Activated CD8-positive, alpha-beta memory T cell treated with anti-CD3 and anti-CD28 coated beads, Interleukin-2, amount 50 U/mL, for 24 hours (primary cell): ENCODE results near the gene PSTPIP2.
"Not testable (repeated sequence)": the region's sequence is repeated elsewhere in the genome, so short reads cannot be mapped to it uniquely, and the experiment has no call there.

Source experiments
- DNase-seq: peaks from one replicate; pipeline ENCODE4 v3.0.0-alpha.2; 2020; ENCODE audit errors: extremely low read depth

PSTPIP2 gene

DNA sequence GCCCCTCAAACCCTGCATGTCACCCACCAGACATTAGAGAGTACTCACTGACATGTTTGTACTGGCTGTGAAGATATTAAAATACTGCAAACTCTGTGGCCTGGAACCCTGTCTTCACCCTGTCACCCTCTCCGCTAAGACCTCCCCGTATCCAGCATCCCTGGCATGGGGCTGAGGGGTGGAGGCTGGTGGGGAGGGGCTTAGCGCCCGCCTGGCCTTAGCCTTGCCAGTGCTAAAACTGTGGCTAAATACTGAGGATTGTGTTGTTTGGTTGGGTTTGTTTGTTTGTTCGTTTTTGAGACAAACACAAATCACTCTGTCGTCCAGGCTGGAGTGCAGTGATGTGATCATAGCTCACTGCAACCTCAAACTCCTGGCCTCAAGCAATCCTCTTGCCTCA lies 1.8 kb downstream of the PSTPIP2 start:
- DNase-seq: no peak

DNA sequence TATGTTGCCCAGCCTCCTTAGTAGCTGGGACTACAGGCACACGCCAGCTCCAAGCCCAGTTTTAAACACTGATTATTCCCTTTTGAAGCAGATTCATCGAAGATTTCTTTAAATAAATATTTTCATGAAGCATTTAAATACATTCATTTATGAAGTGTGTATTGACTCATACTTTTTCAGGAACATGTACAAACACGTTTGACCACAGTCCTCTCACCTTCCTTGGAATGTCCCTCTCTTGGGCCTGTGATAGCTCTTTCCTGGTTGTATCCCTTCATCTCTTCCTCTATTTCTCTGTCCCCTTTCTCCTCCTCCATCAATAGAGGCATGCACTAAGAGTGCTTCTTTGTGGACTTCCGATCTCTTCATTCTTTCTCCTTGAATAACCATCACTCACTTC lies 2.5 kb downstream of the PSTPIP2 start:
- DNase-seq: no peak

DNA sequence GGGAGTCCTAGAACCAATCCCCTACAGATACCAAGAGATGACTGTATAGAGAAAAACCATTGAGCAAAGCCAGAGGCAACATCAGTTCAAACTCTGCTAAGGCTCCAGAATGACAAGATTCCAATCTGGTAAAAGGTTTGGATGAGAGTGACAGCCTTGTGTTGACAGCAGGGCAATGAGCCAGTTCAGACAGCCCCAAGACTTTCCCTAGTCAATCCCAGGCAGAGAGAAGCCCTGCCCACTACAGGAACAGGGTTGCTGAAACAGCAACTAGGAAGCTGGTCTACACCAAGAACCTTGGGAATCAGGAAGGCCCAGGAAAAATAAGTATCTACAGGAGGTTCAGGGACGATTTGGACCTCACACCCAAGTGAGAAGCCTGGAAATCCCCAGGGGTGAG lies 3.3 kb downstream of the PSTPIP2 start:
- no peak for DNase-seq

DNA sequence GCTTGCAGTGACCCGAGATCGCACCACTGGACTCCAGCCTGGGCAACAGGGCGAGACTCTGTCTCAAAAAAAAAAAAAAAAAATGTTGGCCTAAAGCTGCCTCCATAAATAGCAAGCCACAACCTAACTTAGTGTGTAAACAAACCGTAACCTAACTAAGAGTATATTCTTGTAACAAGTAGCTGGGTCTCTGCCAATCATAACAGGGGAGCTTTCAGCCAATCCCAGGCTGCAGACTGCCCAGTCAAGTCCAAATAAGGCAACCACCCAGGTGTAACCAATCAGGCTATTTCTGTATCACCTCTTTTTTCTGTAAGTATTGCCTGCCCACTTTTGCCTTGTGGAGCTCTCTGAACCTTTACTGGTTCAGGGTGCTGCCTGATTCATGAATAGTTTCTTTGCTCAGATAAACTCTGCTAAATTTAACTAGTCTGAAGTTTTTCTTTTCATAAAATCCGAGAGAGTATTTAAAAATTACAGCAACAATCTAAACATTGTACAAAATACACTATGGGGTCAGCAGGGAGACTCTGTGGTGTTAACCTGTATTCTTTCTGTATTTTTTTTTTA lies 4.5 kb downstream of the PSTPIP2 start:
- DNase-seq: no peak

DNA sequence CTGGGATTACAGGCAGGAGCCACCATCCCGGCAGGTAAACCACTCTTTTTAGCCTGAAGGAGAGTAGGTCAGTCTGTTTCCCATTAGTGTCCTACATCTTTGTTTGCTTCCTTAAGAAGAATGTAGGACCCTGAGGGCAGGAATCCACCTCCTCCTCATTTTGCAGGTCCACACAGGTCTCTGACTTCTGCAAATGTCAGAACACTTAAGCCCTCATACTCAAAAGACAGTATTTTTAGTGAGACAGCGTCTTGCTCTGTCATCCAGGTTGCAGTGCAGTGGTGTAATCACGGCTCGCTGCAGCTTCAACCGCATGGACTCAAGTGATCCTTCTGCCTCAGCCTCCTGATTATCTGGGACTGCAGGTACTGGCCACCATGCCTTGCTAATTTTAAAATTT lies 9.3 kb downstream of the PSTPIP2 start:
- no peak for DNase-seq

DNA sequence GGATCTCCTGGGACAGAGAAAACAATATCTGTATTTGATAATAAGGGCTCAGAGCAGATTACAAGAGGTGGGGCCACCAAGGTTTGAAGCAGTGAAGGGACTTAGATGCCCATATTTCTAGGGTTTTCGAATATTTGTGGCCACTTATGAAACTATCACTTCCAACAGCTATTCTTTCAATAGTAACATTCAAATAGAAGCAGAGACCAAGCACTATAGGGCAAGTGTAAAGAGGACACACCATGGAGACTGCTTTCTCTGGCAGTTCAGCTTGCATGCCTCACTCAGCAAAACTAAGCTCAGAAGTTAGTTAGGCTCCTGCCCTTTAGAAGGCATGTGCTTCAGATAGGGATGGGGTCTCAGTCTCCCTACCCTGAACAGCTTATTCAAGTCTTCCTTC lies 10.3 kb downstream of the PSTPIP2 start:
- DNase-seq: no peak

DNA sequence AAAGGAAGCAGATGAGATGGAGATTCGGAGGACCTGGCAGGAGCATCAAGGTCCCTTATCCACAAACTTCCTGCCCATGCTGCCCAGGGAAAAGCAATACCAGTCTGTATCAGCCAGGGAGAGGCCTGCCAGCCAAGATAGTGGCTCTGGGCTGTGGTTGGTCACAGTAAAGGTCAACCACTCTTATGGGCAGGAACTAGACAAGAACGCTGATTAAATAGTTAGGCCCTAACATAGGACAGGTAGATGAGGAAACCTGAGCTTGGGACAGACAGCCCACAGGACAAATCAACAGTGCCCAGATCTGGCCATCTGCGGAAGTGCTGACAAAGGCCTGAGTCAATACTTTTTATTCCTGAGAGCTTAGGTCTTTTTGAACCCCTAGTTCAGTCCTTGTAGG lies 10.7 kb downstream of the PSTPIP2 start:
- no peak for DNase-seq

DNA sequence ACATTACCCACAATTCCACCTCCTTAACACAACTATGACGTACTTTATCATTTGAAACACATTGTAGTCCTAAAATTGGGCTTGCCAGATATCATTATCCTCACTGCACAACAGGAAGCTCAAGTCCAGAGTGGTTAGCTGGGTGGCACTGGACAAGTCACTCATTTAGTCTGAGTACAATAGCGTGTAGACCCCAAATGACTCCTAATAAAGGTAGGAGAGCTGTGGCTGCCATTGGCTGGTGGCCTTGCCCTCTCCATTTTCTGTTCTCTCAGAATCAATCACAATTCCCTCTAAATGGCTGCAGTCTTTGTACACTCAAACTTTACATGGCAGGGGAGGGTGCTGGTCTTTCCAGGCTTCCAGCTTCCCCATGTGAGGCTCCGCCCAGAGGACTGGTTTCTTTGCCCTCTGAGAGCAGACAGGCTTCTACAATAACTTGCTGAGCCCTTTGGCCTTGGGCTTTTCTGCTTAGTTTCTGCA lies 11.7 kb downstream of the PSTPIP2 start:
- no peak for DNase-seq

DNA sequence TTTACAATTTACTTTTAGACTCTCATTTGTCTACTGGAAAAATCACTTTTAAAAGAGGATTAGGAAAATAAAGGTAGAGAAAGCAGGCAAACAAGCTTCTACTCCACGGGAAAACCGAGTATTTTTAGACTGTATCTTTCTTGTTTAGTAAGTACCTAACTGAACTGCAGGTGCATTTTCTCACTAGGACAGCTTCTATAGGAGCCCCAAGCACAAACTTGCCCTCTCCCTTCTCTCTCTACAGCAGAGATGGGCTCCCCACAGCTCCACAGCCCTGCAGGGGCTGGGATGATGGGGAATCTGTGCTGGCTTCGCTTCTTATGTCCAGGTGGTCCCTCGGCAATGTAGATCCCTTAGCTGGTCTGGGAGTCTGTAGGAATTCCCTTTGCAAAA lies 16.2 kb downstream of the PSTPIP2 start:
- no peak for DNase-seq

DNA sequence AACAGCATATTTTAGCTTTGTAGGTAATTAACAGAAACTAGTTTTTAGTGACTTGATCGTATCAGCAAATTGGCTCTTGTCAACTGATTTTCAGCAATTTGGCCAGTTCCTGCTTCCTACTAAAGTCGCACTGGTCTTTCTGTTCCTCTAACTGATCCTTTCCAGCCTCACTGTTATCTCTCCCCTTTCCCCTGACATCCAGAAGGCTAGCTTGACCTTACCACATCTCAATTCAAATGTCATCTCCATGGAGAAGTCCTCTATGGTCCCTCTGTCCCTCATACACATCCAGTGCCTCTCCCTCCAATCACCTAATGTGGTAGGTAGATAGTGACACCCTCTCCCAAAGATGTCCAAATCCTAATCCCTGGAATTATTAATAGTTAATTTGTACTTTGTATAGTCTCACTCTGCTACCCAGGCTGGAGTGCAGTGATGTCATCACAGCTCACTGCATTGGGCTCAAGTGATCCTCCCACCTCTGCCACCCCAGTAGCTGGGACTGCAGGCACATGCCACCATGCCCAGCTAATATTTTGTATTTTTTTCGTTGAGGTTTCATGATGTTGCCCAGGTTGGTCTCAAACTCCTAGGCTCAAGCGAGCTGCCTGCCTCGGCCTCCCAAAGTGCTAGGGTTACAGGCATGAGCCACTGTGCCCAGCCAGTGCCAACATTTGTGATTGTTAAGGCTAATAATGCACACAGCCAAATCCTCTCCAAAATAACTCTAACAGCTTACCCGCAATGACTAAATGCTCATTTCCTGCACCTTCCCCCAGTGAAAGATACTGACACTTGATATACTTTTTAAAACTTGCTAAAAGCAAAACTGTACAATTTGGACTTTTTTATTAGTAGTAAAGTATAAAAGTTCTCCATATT lies 16.9 kb downstream of the PSTPIP2 start:
- no peak for DNase-seq

DNA sequence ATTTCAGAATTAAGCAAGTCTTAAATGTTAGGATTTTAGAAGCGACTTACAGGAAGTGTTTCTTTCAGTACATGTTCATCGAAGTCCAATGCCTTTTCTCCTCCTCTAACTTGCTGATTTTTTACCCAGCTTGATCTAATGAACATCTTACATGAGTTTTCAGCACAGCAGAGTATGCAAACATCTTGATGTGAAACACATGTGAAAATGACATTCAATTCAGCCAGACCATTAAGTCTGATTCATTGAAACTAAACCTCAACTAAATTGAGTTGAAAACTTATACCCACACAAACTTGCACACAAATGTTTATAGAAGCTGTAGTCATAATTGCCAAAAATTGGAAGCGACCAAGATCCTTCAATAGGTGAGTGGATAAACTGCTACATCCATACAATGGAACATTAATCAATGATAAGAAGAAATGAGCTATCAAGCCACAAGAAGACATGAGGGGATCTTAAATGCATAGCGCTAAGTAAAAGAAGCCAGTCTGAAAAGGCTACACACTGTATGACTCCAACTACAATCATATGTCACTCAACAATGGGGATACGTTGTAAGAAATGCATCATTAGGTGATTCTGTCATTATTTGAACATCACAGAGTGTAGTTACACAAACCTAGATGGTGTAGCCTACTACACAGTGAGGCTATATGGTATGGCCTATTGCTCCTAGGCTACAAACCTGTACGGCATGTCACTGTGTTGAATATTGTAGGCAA lies 18.5 kb downstream of the PSTPIP2 start:
- DNase-seq: no peak

DNA sequence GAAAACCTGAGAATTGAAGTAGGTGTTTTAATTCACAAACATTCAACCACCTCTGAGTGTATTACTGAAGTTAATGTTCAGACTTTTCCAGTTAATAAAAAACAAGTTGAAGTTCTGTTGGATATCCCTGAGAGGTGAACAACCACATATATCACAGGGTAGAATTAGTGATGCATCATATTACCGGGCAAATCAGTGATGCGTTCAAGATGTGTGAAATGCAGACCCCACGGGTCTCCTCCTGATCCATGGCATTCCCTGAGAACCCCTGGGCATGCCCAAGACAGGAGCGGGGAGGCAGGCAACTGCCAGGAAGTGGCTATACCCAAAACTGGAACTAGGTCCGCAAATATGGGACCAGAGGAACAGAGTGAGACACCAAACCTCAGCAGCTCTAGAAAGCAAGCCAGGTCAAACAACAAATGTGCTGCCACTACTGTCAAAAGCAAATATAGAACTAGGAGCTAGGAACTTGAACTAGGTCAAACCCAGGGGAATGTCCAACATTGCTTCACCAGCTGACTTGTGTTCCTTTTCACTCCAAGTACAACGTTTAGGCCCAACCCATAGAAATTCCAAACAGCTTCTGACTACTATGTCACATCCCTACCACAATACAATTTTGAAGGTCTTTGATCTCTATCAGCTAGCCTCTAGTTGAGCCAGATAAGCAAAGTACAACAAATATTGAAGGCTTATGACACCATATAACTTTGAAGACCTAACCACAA lies 20.2 kb downstream of the PSTPIP2 start:
- DNase-seq: no peak

DNA sequence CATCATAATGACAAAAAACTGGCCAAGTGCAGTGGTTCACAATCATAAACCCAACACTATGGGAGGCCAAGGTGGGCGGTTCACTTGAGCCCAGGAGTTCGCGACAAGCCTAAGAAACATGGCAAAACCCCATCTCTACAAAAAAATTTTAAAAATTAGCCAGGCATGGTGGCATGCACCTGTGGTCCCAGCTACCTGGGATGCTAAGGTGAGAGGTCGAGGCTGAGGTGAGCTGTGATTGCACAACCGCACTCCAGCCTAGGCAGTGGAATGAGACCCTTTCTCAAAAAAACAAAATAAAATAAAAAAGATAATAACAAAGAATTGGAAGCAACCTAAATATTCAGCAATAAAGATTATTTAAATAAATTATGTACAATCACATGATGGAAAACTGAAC lies 21.8 kb downstream of the PSTPIP2 start:
- no peak for DNase-seq

DNA sequence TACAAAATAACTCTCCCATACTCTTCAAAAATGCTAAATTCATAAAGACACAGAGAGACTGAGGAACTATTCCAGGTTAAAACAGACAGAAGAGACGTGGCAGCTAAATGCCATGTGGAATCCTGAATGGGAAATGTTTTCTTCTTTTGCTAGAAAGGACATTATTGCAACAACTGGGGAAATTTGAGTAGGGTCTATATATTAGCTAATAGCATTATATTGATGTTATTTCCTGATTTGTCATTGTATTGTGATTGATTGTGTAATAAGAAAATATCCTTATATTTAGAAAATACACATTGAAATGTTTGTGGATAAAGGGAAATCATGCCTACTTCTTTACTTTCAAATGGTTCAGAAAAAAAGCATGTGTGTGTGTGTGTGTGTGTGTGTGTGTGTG lies 23.4 kb downstream of the PSTPIP2 start:
- DNase-seq: no peak

DNA sequence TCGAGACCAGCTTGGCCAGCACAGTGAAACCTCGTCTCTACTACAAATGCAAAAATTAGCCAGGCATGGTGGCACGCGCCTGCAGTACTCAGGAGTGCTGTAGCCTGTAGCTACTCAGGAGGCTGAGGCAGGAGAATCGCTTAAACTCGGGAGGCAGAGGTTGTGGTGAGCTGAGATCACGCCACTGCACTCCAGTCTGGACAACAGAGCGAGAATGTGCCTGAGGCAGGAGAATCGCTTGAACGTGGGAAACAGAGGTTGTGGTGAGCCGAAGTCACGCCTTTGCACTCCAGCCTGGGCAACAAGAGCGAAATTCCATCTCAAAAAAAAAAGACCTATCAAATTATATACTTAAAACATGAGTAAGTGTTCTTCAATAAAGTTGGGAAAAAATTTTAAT lies 24.7 kb downstream of the PSTPIP2 start:
- not testable (repeated sequence) for DNase-seq

DNA sequence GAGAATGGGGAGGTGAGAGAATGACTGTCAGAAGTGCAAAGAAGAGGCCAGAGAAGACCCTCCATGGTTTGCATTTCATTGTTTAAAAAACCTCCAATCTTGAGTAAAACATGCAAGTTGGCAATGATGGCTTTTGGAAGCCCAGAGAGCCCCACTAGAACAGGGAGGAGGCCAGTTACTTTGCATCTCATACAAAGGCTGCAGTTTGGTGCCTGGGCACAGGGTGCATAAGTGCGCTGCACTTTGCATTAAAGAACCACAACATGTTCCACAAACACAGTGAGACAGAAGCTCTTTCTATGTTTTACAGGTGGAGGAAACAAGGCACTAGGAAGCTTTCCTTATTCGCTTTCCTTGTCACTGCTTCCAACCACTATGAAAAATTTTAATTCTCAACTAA lies 25.4 kb downstream of the PSTPIP2 start:
- no peak for DNase-seq

DNA sequence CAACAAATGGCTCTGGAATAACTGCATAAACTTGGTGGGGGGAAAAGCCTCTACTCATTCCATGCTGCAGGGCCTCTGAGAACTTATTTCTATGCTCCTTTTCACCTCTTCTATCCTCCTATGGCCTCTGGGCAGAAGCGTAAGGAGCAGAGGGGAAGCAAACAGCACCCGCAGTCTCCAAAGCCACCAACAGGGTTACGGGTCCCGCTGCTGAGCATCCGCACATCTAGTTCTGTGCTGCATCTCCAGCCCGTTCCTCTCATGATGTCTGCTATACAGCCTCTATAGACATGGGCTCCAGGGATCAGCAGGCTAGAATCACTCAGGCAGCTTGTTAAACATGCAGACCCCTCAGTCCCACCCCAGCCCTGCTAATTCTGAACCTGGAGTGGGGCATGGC lies 25.9 kb downstream of the PSTPIP2 start:
- DNase-seq: no peak

DNA sequence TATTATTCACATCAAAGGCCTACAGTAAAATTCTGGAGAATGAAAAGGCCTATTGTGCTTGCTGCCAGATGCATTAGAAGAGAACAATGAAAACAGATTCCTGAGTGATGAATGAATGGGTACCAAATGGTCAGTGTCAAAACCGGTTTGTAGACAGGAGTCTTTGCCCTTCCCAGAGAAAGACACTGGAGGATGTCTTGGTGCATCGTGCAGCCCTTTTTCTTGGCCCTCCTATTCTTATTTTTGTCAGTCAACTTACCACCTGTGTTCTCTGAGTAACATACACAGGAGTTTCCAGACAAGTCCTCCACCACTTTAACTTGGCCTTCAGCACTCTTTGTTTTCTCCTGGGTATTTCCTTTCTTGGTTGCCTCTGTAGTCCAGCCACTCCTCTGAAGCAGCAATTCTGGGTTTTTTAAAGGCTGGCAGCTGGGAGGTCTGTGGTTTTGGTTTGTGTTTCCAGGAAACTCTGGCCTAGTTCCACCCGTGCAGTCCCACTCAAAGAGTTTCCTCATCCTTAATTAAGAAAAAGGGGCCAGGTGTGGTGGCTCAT lies 29.4 kb downstream of the PSTPIP2 start:
- no peak for DNase-seq

DNA sequence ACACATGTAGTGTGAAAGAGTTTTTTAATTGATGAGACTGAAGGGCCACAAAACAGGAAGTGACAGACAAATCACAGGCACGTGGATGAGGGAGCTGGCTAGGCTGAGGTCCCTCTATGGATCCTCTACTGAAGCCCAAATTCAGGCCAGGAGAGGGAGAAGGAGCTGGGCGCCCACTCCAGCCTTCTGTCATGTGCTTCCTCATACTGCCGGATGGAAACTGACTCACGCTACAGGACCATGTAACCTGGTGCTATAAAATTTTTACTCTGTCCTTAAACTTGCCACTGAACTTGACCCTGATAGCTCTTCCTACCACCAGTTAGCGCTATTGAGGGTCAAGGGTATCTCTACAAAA lies 31.3 kb downstream of the PSTPIP2 start:
- no peak for DNase-seq

DNA sequence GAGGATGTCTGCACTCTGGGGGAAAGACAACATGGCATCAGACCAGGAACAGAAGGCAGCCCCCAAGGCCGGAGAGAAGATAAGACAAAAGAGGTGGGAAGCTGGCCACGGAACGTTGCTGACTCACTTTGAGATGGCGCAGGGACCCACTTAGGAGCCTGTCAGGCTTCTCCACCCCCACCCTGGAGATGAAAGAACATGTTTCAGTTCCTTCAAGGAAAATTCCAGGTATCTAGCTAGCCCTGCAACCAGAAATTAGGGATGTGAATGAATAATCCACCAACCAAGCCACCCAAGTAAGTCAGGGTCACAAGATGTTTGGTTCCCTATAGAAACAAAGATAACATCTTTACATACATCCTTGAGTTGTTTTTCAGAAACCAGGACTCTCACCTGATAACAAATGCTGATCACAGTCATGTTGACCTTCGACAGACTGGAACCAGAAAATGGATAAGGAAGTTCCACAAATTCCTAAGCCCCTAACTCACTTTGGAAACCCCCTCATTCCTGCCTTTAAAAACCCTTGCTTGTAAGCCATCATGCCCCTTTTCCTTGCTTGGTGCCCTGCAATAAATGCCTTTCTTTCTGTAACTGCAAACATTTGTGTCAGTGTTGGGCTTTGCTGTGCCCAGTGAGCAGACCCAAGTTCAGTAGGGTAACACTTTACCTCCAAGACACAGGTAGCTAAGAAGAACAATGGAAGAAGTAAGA lies 31.9 kb downstream of the PSTPIP2 start:
- DNase-seq: no peak
